Stimulated activated CD4-positive, alpha-beta T cell treated with anti-CD3 and anti-CD28 coated beads, Interleukin-15, amount 100 ng/mL, for 24 hours (primary cell): ENCODE measurements around the gene UNC45B.
A peak's percentile ranks its signal among the peaks of the same experiment; 100 is the strongest.
"Not testable (repeated sequence)": the region's sequence is repeated elsewhere in the genome, so short reads cannot be mapped to it uniquely, and the experiment has no call there.

ENCODE experiments used
- DNase-seq: peaks from one replicate; pipeline ENCODE4 v3.0.0-alpha.2; 2020

UNC45B gene

DNA sequence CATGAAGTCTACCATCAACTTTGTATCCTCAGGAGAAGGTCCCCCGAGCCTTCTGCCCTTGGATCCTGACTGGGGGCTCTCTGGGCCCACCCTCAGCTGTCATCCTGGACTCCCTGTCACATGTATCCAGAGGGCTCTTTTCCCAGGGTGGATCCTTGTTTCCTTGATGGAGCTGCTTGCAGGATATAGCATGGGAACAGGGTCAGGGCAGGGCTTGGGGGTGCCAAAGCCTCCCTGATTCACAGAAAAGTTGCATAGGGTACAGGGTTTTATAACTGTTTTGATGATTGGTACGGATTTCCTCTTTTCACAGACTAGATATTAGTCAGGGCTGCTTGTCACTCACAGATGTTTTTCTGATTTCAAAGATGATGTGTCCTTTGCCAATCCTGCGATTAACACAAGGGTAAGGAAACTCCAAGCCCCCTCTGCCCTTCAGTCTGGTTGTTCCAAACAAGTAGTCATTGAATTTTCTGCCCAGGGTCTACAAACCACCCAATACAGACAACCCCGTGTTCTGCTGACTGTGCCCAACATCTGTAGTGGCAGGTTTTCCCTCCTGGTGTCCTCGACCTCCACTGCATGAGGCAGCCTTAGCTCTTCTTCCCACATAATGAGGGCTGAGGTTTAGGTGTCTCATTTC lies 67.1 kb downstream of the UNC45B start:
- peak; percentile 43 for DNase-seq

DNA sequence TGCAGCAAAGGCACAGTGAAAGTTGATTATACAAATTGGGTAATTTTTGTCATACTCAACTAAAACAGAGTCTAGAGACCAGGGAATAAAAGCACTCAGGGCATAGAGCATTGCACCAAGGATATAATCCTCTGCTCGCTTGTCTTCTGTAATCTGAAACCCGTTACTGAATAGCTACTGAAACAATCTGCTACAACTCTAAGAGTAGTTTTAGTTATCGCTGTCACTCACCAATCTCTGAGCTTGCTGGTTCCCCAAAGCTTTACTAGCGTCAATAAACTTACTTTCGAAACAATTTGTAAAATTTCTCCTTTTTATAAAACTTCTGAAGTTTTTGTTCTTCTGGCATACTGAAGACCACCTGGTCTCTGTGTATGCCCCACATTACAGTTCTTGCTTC lies 69.5 kb downstream of the UNC45B start:
- no peak for DNase-seq

DNA sequence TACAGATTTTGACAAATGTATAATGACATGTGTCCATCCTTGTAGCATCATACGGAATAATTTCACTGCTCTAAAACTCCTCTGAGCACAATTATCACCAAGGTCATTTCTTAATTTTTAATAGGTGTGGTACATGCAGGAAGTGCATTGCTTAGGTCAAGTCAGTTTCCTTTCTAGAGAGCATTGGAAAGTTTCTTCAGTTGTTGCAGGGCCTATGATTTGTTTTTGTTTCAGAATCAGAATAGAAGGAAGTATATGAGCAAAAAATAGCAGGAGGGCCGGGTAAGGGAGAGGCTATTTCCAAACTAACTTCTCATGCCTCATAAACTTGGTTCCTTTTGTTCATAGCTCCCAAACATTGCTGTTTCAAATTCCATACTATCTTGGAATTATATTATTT lies 71.3 kb downstream of the UNC45B start:
- DNase-seq: no peak

DNA sequence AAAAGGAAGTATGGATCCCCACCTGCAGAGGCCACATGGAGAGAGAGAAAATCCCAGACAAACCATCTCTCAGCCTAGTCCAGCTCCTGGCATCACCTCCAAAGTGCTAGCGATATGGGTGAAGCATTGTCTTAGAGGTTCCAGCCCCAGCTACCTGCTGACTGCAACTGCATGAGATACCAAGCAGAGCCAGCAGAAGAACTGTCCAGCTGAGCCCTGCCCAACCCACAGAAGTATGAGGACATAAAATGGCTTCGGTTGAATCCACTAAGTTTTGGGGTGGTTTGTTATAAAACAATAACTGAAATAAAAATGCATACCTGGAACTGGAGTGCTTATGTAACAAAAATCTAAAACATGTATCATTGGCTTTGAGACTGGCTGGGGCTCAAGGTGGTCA lies 74.8 kb downstream of the UNC45B start:
- no peak for DNase-seq

DNA sequence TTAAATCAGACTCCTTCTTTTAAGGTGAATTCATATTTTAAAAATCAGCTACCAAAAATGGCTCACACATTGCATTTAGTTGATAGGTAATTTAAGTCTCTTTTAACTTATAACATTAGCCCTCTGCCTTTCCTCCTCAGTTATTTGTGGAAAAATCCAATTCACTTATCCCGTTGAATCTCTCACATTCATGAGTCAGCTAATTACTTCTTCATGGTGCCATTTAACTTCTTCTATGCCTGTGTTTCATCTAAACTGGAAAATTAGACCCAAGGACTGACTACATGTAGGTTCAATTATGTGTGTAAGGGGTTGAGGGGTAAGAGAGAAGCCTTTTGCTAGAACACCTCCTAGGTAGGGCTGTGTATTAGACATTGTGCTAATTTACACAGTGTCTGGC lies 76.8 kb downstream of the UNC45B start:
- DNase-seq: no peak

DNA sequence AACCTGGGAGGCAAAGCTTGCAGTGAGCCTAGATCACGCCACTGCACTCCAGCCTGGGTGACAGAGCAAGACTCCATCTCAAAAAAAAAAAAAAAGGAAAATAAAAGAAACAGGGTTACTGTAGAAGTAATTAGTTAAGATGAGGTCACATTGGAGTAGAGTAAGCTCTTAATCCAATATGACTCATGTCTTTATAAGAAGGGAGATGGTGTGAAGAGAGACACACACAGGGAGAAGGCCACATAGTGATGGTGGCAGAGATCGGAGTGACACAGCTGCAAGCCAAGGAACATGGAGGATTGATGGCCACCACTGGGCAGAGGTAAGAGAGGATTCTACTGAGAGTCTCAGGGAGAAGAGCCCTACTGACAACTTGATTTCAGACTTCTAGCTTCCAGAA lies 79.9 kb downstream of the UNC45B start:
- no peak for DNase-seq

DNA sequence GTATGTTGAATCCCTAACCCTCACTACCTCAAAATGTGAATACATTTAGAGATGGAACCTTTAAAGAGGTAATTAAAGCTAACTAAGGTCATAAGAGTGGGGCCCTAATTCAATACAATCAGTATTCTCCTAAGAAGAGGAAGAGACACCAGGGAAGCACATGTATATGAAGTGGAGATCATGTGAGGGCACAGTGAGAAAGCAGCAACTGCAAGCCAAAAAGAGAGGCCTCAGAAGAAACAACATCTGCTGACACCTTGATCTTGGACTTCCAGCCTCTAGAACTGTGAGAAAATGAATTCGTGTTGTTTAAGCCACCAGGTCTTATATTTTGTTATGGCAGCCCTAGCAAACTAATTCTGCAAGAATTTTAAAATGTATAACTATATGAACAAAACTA lies 82.0 kb downstream of the UNC45B start:
- DNase-seq: no peak

DNA sequence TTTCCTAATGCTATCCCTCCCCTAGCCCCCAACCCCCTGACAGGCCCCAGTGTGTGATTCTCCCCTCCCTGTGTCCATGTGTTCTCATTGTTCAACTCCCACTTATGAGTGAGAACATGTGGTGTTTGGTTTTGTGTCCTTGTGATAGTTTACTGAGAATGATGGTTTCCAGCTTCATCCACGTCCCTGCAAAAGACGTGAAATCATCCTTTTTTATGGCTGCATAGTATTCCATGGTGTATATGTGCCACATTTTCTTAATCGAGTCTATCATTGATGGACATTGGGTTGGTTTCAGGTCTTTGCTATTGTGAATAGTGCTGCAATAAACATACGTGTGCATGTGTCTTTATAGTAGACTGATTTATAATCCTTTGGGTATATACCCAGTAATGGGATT lies 86.7 kb downstream of the UNC45B start:
- DNase-seq: not testable (repeated sequence)

DNA sequence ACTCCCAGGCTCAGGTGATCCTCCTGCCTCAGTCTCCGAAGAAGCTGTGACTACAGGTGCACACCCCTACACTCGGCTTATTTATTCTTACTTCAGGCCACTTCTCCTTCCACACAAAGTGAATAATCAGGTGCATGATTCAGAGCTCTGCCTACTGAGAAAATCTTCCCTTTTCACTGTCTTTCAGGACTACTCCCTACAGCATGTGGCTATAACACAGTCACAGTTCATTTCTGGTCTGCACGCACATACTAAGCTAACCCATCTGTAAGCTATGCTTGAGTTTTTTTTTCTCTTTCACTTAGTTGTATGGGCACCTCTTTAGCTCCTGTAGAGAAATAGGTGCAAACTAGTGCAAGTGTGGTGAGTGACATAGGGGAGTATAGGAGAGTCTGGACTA lies 87.7 kb downstream of the UNC45B start:
- no peak for DNase-seq

DNA sequence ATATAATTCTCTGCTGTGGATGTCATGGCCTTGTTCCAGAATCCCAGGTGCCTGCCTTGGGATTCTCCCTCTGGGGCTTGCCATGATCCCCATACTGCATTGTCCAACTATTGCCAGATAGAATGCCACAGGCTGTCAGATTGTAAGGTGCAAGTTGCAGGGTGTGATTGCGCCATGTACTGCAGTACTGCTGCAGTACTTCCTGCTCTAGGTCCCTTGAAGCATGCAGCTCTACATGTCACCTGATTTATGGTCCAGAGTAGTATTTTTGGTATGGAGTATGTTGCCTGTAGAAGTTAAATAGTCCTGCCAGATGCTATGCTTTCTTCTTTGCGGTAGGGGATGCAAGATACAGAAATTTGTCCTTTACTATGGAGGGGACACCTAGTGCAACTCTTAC lies 88.3 kb downstream of the UNC45B start:
- DNase-seq: no peak

DNA sequence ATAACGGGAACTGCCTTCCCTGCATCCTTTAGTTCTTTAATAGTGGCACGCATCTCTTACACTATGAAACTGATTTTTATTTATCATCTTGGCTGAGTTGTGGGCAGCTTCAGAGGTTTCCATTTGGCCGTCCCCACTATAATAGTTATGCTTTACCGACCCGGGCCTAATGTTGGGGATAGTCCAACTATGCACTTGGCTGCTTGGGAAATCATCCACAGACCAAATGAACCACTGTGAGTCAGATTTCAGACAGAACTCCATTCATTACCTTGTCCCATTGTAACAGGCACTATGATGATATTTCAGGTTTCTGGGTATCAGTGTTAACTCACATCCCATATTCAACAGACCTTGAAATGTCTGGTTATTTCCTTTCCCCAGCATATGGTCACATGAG lies 89.2 kb downstream of the UNC45B start:
- no peak for DNase-seq

DNA sequence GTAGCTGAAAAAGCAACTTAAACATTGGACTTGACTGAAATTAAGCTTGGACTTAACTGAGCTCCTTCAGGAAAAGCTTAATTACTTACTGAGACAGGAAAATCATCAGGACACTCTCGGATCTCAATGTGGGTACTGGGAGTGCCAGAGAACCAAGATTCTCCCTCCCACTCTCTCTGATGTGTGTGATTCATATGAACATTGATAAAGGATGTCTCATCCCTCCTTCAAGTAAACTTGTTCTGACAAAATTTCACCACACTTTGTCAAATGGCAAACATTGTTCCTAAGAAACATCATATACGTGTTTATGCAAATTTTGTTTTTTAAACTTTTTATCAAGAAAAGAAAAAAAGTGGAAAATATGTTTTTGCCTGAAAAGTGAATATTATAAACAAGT lies 91.2 kb downstream of the UNC45B start:
- DNase-seq: no peak
